Hepatocyte (in vitro differentiated cells): ENCODE data around the gene SPAG16. TPM values are rescaled to one million over a fixed set of nuclear protein-coding genes. Genes with fewer than 3 reads are reported as not detected.

Experiments
- DNase-seq: peaks from one replicate; pipeline ENCODE4 v3.0.0-alpha.2; 2016; ENCODE audit warnings: low spot score
- H2AFZ ChIP-seq: fragments of 200-600 bp; sonication (generic); 2 replicates; pipeline ENCODE4 v1.6.0; 2016; ENCODE audit warnings: antibody characterized with exemption, mild to moderate bottlenecking
- H3K27ac ChIP-seq: fragments of 200-600 bp; sonication (generic); 2 replicates; pipeline ENCODE4 v1.5.1; 2016; ENCODE audit warnings: mild to moderate bottlenecking
- H3K27me3 ChIP-seq: fragments of 200-600 bp; sonication (generic); 2 replicates; pipeline ENCODE4 v1.6.1; 2016
- H3K36me3 ChIP-seq: fragments of 200-600 bp; sonication (generic); replicated peaks from 2 replicates; pipeline ENCODE4 v1.5.1; 2016; ENCODE audit warnings: low read depth; ENCODE audit not compliant: insufficient read depth
- H3K4me1 ChIP-seq: fragments of 200-600 bp; sonication (generic); 2 replicates; pipeline ENCODE4 v1.5.1; 2016; ENCODE audit warnings: mild to moderate bottlenecking, moderate library complexity; ENCODE audit not compliant: insufficient read depth
- H3K4me2 ChIP-seq: fragments of 200-600 bp; sonication (generic); 2 replicates; pipeline ENCODE4 v1.6.0; 2016
- H3K4me3 ChIP-seq: fragments of 200-600 bp; sonication (generic); 2 replicates; pipeline ENCODE4 v1.5.1; 2016; ENCODE audit warnings: mild to moderate bottlenecking
- H3K79me2 ChIP-seq: fragments of 200-600 bp; sonication (generic); 2 replicates; pipeline ENCODE4 v1.6.0; 2017; ENCODE audit warnings: mild to moderate bottlenecking
- H3K9me2 ChIP-seq: fragments of 200-600 bp; sonication (generic); replicated peaks from 2 replicates; pipeline ENCODE4 v1.6.0; 2017; ENCODE audit warnings: mild to moderate bottlenecking; ENCODE audit not compliant: insufficient read depth
- H3K9me3 ChIP-seq: fragments of 200-600 bp; sonication (generic); 2 replicates; pipeline ENCODE4 v1.5.1; 2016; ENCODE audit warnings: low read depth, mild to moderate bottlenecking
- H4K20me1 ChIP-seq: fragments of 200-600 bp; sonication (generic); 2 replicates; pipeline ENCODE4 v1.6.0; 2016; ENCODE audit warnings: mild to moderate bottlenecking; ENCODE audit not compliant: insufficient read depth, poor library complexity, severe bottlenecking
- CTCF ChIP-seq: fragments of 200-600 bp; sonication (generic); IDR thresholded peaks from 2 replicates; pipeline ENCODE4 v1.5.1; 2016; ENCODE audit warnings: antibody characterized with exemption, mild to moderate bottlenecking; ENCODE audit not compliant: poor library complexity
- EZH2 ChIP-seq: fragments of 200-600 bp; sonication (generic); IDR thresholded peaks from 2 replicates; pipeline ENCODE4 v1.6.1; 2016; ENCODE audit warnings: antibody characterized with exemption, mild to moderate bottlenecking, borderline replicate concordance
- EZH2phosphoT487 ChIP-seq: fragments of 200-600 bp; sonication (generic); IDR thresholded peaks from one replicate; pipeline ENCODE4 v1.6.1; 2018; ENCODE audit warnings: antibody characterized with exemption, mild to moderate bottlenecking, low read depth, moderate library complexity; ENCODE audit not compliant: unreplicated experiment, severe bottlenecking
- WGBS: methylation state at CpG from one replicate; pipeline ENCODE4 v1.1.6; 2016; ENCODE audit warnings: low lambda C conversion rate; ENCODE audit errors: missing lambda C conversion rate; 5-methylcytosine and 5-hydroxymethylcytosine counted together
- polyA plus RNA-seq: library from polyadenylated mRNA; unstranded; fragments of >200 nt; fragmentation: Nextera tagmentation; extraction: Ambion mirVana; gene quantifications from 2 replicates; pipeline ENCODE4 v1.2.1, GENCODE V29; 2016
- total RNA-seq: library from RNA; depleted of rRNA; stranded (reverse); fragments of >200 nt; gene quantifications from 2 replicates; pipeline ENCODE4 v1.2.3, GENCODE V29; 2014

SPAG16 gene
- total and polyA plus RNA-seq, 2 experiments from 2014 or later = 52.1 to 56.9 TPM

- TF ChIP-seq EZH2phosphoT487 (no peak), EZH2 (no peak), CTCF (no peak)
- Histone ChIP-seq H3K4me2 (no peak overlapping the region), H3K27me3 (no peaks in the 10 kb centered on the region), H3K9me2 (no peaks in the 10 kb centered on the region), H2AFZ (no peak overlapping the region), H3K27ac (peak overlapping the region; percentile 74), H3K36me3 (no peaks in the 10 kb centered on the region), H4K20me1 (no peaks in the 10 kb centered on the region), H3K79me2 (no peaks in the 10 kb centered on the region), H3K4me1 (no peaks in the 10 kb centered on the region), H3K9me3 (no peaks in the 10 kb centered on the region), H3K4me3 (no peak overlapping the region)
- 84% methylated on average over 10 of the region's 10 CpGs for WGBS
- DNase-seq = no peak
These were observed 127.5 kb downstream of the SPAG16 start for GRCh38 chr2:213411582-213412289.

GRCh38 chr2:213415093-213415492, 130.8 kb downstream of the SPAG16 start:
- TF ChIP-seq CTCF (no peak), EZH2phosphoT487 (no peak), EZH2 (no peak)
- DNase-seq = no peak
- Histone ChIP-seq H3K79me2 (no peaks in the 10 kb centered on the region), H3K4me2 (no peak overlapping the region), H3K4me1 (no peaks in the 10 kb centered on the region), H3K9me3 (no peaks in the 10 kb centered on the region), H3K9me2 (no peaks in the 10 kb centered on the region), H3K4me3 (no peak overlapping the region), H4K20me1 (no peaks in the 10 kb centered on the region), H3K27ac (no peak overlapping the region), H2AFZ (no peak overlapping the region), H3K36me3 (no peaks in the 10 kb centered on the region), H3K27me3 (no peaks in the 10 kb centered on the region)
- 85% methylated on average over 1 of the region's 1 CpG for WGBS

GRCh38 chr2:213416832-213417231, 132.6 kb downstream of the SPAG16 start:
- Histone ChIP-seq H3K9me2 (no peaks in the 10 kb centered on the region), H3K27ac (no peak overlapping the region), H3K4me1 (no peaks in the 10 kb centered on the region), H4K20me1 (no peaks in the 10 kb centered on the region), H3K4me3 (no peak overlapping the region), H3K36me3 (no peaks in the 10 kb centered on the region), H2AFZ (no peak overlapping the region), H3K9me3 (no peaks in the 10 kb centered on the region), H3K27me3 (no peaks in the 10 kb centered on the region), H3K79me2 (no peaks in the 10 kb centered on the region), H3K4me2 (no peak overlapping the region)
- no peak for DNase-seq
- WGBS = 28% methylated on average over 1 of the region's 1 CpG
- TF ChIP-seq EZH2 = no peak

- Histone ChIP-seq H4K20me1 (no peaks in the 10 kb centered on the region), H3K4me3 (no peak overlapping the region), H2AFZ (no peak overlapping the region), H3K4me1 (no peaks in the 10 kb centered on the region), H3K36me3 (no peaks in the 10 kb centered on the region), H3K27me3 (no peaks in the 10 kb centered on the region), H3K27ac (no peak overlapping the region), H3K9me3 (no peaks in the 10 kb centered on the region), H3K4me2 (no peak overlapping the region), H3K9me2 (no peaks in the 10 kb centered on the region), H3K79me2 (no peaks in the 10 kb centered on the region)
- 84% methylated on average over 1 of the region's 1 CpG for WGBS
- DNase-seq = no peak
- no peak for TF ChIP-seq CTCF
- no peak for TF ChIP-seq EZH2
- TF ChIP-seq EZH2phosphoT487 = no peak
These were observed 135.7 kb downstream of the SPAG16 start for GRCh38 chr2:213419980-213420379.
